HG03378 (cell line): ENCODE data around the gene PDCD1.
A peak's percentile ranks its signal among the peaks of the same experiment; 100 is the strongest.

Experiments
- ATAC-seq: cut with Tn5 transposase; IDR thresholded peaks from one replicate; pipeline ENCODE4 v1.9.1; 2021; ENCODE audit warnings: mild to moderate bottlenecking, moderate library complexity; ENCODE audit not compliant: unreplicated experiment

The PDCD1 gene

GRCh38 chr2:241852981-241853631, 5.6 kb downstream of the PDCD1 start:
- ATAC-seq, result no peak

DNA sequence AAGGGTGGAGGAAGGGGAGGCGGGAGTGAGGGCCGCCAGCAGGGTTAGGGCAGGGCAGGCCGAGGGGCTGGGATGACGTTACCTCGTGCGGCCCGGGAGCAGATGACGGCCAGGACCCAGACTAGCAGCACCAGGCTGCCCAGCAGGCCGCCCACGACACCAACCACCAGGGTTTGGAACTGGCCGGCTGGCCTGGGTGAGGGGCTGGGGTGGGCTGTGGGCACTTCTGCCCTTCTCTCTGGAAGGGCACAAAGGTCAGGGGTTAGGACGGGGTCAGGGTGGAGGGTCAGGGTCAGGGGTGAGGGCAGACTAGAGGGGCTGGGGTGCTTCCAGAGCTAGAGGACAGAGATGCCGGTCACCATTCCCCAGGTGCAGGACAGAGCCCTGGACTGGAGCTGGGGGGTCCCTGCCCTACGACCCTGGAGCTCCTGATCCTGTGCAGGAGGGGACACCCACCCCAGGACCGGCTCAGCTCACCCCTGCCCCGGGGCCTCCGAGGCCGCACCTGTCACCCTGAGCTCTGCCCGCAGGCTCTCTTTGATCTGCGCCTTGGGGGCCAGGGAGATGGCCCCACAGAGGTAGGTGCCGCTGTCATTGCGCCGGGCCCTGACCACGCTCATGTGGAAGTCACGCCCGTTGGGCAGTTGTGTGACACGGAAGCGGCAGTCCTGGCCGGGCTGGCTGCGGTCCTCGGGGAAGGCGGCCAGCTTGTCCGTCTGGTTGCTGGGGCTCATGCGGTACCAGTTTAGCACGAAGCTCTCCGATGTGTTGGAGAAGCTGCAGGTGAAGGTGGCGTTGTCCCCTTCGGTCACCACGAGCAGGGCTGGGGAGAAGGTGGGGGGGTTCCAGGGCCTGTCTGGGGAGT, 6.3 kb downstream of the PDCD1 start:
- no peak for ATAC-seq

DNA sequence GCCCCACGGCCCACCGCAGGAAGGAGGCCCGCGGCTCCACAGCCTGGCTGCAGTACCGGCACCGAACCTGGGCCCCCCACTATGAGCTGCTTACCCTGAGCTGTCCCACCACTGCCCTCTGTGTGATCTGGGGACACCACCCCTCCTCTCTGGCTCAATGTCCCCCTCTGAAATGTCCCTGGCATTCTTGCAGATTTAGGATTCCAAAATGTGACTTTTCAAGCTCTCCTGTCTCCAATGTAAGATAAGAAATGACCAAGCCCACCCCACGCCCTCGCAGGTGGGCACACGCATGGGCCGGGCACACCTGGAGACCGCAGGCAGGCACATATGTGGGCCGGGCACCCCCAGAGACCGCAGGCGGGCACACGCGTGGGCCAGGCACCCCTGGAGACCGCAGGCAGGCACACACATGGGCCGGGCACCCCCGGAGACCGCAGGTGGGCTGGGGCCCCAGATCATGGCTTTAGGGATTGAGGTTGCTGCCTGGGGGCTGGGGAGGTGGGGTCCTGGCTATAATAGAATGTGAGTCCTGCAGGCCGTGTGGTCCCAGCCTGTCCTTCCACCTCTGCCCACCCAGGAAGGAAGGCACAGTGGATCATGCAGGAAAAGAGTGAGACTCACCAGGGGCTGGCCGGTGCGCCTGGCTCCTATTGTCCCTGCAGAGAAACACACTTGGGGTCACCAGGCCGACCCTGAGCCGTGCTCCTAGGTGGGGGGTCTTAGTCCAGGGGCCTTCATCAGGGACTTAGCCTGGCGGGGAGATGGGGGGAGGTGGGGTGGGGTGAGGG, 7.2 kb downstream of the PDCD1 start:
- ATAC-seq, result no peak

DNA sequence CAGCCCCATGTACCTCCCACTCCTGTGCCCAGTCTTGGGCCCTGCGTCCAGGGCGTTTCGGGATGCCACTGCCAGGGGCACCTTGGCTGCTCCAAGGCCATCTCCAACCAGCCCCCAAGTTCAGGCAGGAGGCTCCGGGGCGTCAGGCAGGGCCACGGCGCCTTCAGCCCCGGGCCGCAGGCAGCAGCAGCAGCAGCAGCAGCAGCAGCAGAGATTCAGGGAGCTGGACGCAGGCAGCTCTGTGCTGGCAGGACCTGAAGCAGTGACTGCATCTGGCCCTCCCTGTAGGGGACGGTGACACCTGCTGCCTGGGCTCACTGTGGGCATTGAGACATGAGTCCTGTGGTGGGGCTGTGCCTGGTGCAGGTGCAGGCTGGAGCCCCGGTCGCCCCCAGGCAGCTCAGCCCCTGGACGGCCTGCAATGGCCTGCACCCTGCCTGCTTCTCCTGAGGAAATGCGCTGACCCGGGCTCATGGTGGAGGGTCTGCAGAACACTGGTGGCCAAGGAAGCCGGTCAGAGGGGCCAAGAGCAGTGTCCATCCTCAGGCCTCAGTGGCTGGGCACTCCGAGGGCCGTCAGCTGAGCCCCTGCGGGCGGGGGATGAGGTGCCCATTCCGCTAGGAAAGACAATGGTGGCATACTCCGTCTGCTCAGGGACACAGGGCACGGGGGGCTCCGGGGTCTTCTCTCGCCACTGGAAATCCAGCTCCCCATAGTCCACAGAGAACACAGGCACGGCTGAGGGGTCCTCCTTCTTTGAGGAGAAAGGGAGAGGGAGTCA, 8.0 kb downstream of the PDCD1 start:
- no peak for ATAC-seq

GRCh38 chr2:241849616-241850543, 8.8 kb downstream of the PDCD1 start:
- no peak for ATAC-seq

DNA sequence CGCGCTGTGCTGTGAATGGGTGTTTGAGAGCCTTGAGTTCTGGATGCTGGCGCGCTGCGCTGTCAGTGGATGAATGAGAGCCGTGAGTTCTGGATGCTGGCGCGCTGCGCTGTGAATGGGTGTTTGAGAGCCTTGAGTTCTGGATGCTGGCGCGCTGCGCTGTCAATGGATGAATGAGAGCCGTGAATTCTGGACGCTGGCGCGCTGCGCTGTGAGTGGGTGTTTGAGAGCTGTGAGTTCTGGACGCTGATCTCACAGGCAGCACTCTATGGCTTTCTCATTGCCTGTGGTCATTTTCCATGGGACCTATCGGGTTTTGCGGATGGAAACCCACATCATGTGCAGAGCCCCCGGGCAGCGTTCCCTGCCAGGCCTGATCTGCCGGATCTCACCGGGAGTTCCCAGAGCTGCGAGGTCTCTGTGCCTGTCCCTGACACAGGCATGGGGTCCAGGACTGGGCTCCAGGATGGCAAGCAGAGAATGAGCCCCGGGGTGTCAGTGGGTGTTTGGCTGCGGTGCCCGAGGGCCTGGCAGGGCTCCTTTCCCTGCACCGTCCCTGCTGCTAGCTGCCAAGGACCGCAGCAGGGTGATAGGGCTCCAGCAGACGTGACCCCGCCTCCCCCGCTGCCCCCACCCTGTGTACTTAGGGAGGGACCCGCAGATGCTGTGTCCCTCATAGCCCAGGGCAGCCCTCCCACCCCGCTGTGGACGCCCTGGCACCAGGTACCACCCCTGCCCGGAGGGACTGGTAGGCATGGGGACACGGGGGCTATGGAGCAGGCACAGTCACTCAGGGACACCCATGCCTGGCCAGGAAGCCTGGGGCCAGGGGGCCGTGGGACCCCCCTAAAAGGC, 9.7 kb downstream of the PDCD1 start:
- ATAC-seq, result no peak

DNA sequence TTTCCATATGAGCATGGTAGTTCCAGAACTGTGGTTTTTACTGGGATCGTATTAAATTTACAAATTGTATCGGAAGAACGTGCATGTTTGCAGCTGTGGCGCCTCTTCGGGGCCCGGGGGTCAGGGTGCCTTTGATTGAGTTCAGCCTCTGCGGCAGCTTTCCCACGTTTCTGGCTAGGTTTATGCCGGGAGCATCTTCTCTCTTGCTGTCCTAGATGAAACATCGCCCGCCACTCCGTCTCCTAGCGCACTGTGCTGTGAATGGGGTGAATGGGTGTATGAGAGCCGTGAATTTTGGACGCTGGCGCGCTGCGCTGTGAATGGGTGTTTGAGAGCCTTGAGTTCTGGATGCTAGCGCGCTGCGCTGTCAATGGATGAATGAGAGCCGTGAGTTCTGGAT, 12.3 kb downstream of the PDCD1 start:
- ATAC-seq, result no peak

- no peak for ATAC-seq
These were observed 13.7 kb downstream of the PDCD1 start for GRCh38 chr2:241844831-241845578.

DNA sequence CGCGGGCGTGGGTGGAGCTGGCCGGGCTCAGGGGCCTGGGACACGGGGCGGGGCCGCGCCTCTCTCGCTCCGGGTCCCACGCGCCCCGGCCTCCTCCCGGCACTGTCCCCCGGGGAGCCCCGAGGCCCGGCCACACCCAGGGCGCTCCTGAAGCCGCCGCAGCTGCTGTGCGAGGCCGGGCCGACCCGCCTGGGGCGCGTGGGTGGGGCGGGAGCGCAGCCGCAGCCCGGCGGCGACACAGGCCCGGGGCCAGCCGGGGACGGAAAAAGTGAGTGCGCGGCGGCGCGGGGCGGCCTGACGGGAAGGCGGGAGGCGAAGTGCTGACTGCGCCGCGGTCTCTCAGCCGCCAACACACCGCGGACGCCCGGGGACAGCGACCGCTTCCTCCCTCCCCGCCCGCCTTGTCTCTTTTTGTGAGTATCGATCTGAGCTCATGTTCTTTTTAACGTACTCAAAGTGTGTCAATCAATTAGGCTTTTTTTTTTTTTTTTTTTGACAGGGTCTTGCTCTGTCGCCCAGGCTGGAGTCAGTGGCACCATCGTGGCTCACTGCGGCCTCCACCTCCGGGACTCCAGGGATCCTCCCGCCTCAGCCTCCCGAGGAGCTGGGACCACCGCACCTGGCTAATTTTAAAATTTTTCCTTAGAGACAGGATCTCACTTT, 14.5 kb downstream of the PDCD1 start:
- peak; percentile 51 for ATAC-seq

- ATAC-seq, result no peak
These were observed 15.2 kb downstream of the PDCD1 start for GRCh38 chr2:241843321-241844065.

DNA sequence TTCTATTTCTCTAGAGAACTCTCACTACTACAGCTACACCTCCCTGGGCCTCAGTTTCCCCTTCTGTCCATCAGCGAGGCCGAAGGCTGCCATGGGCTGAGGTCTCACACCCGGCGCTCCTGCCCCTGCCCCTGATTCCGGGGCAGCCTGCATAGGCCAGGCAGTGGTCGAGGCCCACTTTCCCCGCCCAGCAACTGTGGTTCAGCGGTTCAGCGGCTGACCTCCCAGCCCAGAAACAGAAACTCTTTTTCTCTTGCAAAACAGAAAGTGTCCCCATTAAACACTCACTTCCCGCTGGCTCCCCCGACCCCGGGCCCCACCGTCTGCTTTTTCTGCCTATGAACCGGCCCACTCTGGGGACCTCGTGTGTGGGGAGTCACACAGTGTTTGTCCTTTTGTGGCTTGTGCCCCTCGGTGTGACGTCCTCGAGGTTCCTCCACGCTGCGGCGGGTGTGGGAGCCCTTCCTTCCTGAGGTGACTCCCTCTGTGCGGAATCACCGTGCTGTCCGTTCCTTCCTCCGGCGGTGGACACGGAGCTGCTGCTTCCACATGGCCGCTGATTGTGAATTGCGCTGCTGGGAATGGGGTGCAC, 16.0 kb downstream of the PDCD1 start:
- no peak for ATAC-seq

- no peak for ATAC-seq
These were observed 16.7 kb downstream of the PDCD1 start for GRCh38 chr2:241842067-241842415.

GRCh38 chr2:241841181-241842066, 17.3 kb downstream of the PDCD1 start:
- ATAC-seq, result no peak

- ATAC-seq, result no peak
These were observed 21.3 kb downstream of the PDCD1 start for GRCh38 chr2:241837197-241837965.

DNA sequence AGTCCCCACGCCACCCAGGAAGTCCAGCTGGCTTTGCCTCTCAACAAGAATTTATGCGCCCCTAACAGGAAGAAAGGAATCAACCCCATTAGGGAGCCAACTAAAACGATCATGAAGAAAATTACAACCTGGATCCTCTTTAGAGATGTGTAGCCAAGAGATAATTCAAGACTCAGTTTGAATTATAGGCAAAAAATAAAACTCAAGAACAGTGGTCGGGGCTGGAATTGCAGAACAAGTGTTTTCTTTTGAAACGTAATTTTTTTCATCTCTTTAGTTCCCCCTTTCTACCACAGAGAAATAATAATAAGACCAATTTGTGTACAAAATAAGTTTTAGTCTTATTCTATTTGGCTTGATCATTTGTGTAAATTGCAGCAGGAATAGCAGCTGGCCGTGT, 22.4 kb downstream of the PDCD1 start:
- no peak for ATAC-seq
